Measurements from ENCODE around the gene MAST3.
A peak's percentile ranks its signal among the peaks of the same experiment; 100 is the strongest.

The MAST3 gene

DNA sequence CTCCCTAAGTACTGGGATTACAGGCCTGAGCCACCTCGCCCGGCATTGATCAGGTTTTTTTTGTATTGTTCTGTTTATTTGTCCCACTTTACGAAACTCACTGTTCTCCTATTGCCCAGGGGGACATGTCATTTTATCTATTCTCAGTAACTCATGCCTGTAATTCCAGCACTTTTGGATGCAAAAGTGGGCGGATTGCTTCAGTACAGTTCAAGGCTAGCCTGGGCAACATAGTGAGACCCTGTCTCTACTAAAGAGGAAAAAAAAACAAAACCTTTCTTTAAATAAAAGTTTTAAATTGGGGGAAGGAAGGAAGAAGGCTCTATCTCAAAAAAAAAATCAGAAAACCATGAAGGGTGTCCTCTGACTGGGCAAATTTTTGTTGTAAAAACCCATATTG, 92.7 kb downstream of the MAST3 start:
- DNase-seq (ENCODE audit: low spot score): no peak

- no peak for DNase-seq (ENCODE audit: low spot score)
Measured at GRCh38 chr19:18191640-18192062, 94.1 kb downstream of the MAST3 start.

- peak; percentile 98 for DNase-seq (ENCODE audit: low spot score)
Measured at GRCh38 chr19:18192673-18193387, 95.3 kb downstream of the MAST3 start, which contains the start of gene MPV17L2. Gene MPV17L2 (plus strand): TSS chr19:18193218. CDS start chr19:18193282, 64 bp downstream.

GRCh38 chr19:18193388-18194180, 96.0 kb downstream of the MAST3 start:
- no peak for DNase-seq (ENCODE audit: low spot score)

- DNase-seq (ENCODE audit: low spot score): no peak
Measured at GRCh38 chr19:18194181-18194530, 96.6 kb downstream of the MAST3 start.

- no peak for DNase-seq (ENCODE audit: low spot score)
Measured at GRCh38 chr19:18194554-18195238, 97.1 kb downstream of the MAST3 start.

DNA sequence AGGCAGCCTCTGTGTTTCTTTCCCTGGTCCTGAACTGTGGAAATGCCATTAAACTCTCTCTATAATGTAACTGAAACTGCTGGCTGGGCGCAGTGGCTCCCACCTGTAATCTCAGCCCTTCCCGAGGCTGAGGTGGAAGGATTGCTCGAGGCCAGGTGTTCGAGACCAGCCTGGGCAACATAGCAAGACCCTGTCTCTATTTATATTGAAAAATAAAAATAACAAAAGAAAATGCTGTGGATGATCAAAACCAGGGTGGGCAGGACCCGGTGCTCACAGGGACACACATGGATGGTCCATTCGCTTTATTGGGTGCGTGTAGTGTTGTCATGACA, 98.9 kb downstream of the MAST3 start:
- DNase-seq (ENCODE audit: low spot score): no peak

DNA sequence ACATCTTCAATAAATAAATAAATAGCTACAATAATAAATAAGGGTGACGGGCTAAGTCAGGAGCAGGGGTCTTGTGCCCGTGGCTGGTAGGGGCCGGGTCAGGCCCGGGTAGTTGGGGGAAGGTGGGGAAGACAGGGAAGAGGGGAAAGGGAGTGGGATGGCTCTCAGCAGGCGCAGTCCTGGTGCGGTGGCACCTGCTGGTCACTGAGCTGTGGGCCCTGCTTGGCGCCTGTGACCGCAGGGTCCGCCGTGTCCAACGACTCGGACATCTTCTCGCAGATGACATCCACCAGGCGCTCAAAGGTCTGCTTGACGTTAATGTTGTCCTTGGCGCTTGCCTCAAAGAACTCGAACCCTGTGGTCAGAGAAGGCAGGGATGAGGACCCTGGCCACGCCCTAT, 99.7 kb downstream of the MAST3 start:
- no peak for DNase-seq (ENCODE audit: low spot score)

- DNase-seq (ENCODE audit: low spot score): no peak
Measured at GRCh38 chr19:18197941-18198340, 100.4 kb downstream of the MAST3 start.

DNA sequence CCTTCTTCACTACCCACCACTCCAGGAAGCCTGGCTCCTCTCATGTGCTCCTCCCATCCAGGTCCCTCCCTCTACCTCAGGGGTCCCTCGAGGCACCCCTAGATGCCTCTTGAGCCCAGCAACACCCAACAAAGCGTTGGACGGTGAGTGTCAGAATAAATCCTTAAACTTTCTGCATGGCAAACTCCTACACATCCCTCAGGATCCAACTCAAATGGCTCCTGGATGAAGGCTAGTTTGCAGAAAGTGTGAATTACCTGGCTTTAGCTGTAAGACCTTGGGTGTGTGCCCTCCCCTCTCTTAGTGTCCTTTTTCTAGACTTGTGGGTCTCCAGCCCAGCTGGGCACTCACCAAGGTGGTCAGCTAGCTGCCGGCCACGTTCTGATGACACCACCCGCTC, 100.8 kb downstream of the MAST3 start:
- DNase-seq (ENCODE audit: low spot score): no peak

Measured in left forelimb (tissue), 1 donor.